T47D (cell line): ENCODE results near the gene COL6A2.

Source experiments
- DNase-seq, 2 experiments: peaks; one replicate each; pipeline versions ENCODE4 v3.0.0 to v3.0.0-alpha.2; 2011 to 2012; ENCODE audit warnings: low read depth in 1 of 2, low spot score in 1 of 2
- JUND ChIP-seq: IDR thresholded peaks from 2 replicates; pipeline ENCODE4 v1.6.1; 2012; ENCODE audit warnings: low read depth
- in situ Hi-C: cut with HindIII; loops from 2 replicates; pipeline ENCODE4 v1.10.0; 2016; ENCODE audit warnings: low sequenced_read_pairs, low pct_unique_long_range_greater_than_20kb

COL6A2 gene

GRCh38 chr21:46149205-46149901 lies 51.4 kb downstream of the COL6A2 start:
- no peak for DNase-seq
- no peak for TF ChIP-seq JUND
- in situ Hi-C loops = no loop called here

- no peak for TF ChIP-seq JUND
- DNase-seq = no peak
- in situ Hi-C loops = no loop called here
Measured at GRCh38 chr21:46150073-46150472, 52.2 kb downstream of the COL6A2 start.

GRCh38 chr21:46150491-46151121 lies 52.7 kb downstream of the COL6A2 start:
- in situ Hi-C loops = no loop called here
- DNase-seq = no peak
- no peak for TF ChIP-seq JUND

- no peak for DNase-seq
- TF ChIP-seq JUND = no peak
- in situ Hi-C loops = no loop called here
Measured at GRCh38 chr21:46151261-46151988, 53.5 kb downstream of the COL6A2 start.

GRCh38 chr21:46151989-46152926 lies 54.3 kb downstream of the COL6A2 start:
- no peak for TF ChIP-seq JUND
- in situ Hi-C loops = no loop called here

GRCh38 chr21:46152927-46153246 lies 55.0 kb downstream of the COL6A2 start:
- no peak for DNase-seq
- in situ Hi-C loops = no loop called here
- no peak for TF ChIP-seq JUND

More at GRCh38 chr21:46151989-46152926, 54.3 kb downstream of the COL6A2 start:
- DNase-seq = no peak

GRCh38 chr21:46153247-46154154 lies 55.6 kb downstream of the COL6A2 start:
- no peak for TF ChIP-seq JUND
- in situ Hi-C loops = no loop called here
- peak in 1 of 2 experiments; percentile 41 for DNase-seq

GRCh38 chr21:46154155-46154954 lies 56.4 kb downstream of the COL6A2 start:
- in situ Hi-C loops = no loop called here
- DNase-seq = no peak
- TF ChIP-seq JUND = no peak

- no peak for DNase-seq
- in situ Hi-C loops = no loop called here
- no peak for TF ChIP-seq JUND
Measured at GRCh38 chr21:46154955-46155513, 57.1 kb downstream of the COL6A2 start.

- DNase-seq = no peak
- no peak for TF ChIP-seq JUND
- in situ Hi-C loops = no loop called here
Measured at GRCh38 chr21:46155514-46156377, 57.8 kb downstream of the COL6A2 start, which contains the start of gene FTCD. Gene FTCD, minus strand, starts transcription at chr21:46155579. Its CDS starts 56 bp downstream, at chr21:46155523.
